WTC11 (cell line): ENCODE data around the gene PDCD1LG2. TPM values are rescaled to one million over a fixed set of nuclear protein-coding genes. Genes with fewer than 3 reads are reported as not detected.

Source experiments
- ATAC-seq: fragments of 200-7000 bp; cut with Tn5 transposase; 2 replicates; pipeline ENCODE4 v1.10.0; 2021; ENCODE audit warnings: mild to moderate bottlenecking, moderate library complexity
- CTCF ChIA-PET: fragments of 300-600 bp; sonication (Branson Sonifier 250); formaldehyde crosslinking; loops from one replicate; lab custom pipeline; 2021; ENCODE audit warnings: antibody characterized with exemption; lab: Charles Lee
- POLR2A ChIA-PET: fragments of 350-600 bp; sonication (Branson Sonifier 250); formaldehyde crosslinking; loops from one replicate; lab custom pipeline; 2021; ENCODE audit warnings: antibody characterized with exemption; lab: Charles Lee
- DNase-seq: peaks from one replicate; pipeline ENCODE4 v3.0.0; 2021; ENCODE audit warnings: low spot score
- H3K27ac Mint-ChIP-seq: 2 replicates; pipeline ENCODE4 v1.8.0; 2021; ENCODE audit warnings: mixed read lengths
- H3K27me3 Mint-ChIP-seq: 2 replicates; pipeline ENCODE4 v1.8.0; 2021; ENCODE audit warnings: low read depth, mild to moderate bottlenecking, moderate library complexity, mixed read lengths
- H3K36me3 Mint-ChIP-seq: 2 replicates; pipeline ENCODE4 v1.8.0; 2021; ENCODE audit warnings: mixed read lengths
- H3K4me1 Mint-ChIP-seq: 2 replicates; pipeline ENCODE4 v1.8.0; 2022; ENCODE audit warnings: mixed read lengths
- H3K4me3 Mint-ChIP-seq: 2 replicates; pipeline ENCODE4 v1.8.0; 2021; ENCODE audit warnings: mild to moderate bottlenecking, moderate library complexity, mixed read lengths
- H3K9me3 Mint-ChIP-seq: 2 replicates; pipeline ENCODE4 v1.8.0; 2021; ENCODE audit warnings: mixed read lengths
- ATF1 ChIP-seq: sonication (generic); formaldehyde crosslinking; IDR thresholded peaks from 2 replicates; pipeline ENCODE4 v1.8.1; 2023; ENCODE audit warnings: mild to moderate bottlenecking, moderate library complexity, missing genetic modification reagents
- CREB1 ChIP-seq: sonication (generic); formaldehyde crosslinking; IDR thresholded peaks from 2 replicates; pipeline ENCODE4 v1.8.0; 2023; ENCODE audit warnings: mild to moderate bottlenecking, missing genetic modification reagents
- ESRRA ChIP-seq: sonication (generic); formaldehyde crosslinking; IDR thresholded peaks from 2 replicates; pipeline ENCODE4 v1.8.1; 2022; ENCODE audit warnings: mild to moderate bottlenecking, missing genetic modification reagents, borderline replicate concordance
- FOXJ3 ChIP-seq: sonication (generic); formaldehyde crosslinking; IDR thresholded peaks from 2 replicates; pipeline ENCODE4 v1.9.0; 2021; ENCODE audit warnings: missing genetic modification reagents, mild to moderate bottlenecking, borderline replicate concordance
- MXD4 ChIP-seq: fragments of 250-450 bp; sonication (Bioruptor Pico); IDR thresholded peaks from 2 replicates; pipeline ENCODE4 v1.8.0; 2021; ENCODE audit warnings: mild to moderate bottlenecking, moderate library complexity, borderline replicate concordance
- MYBL2 ChIP-seq: sonication (generic); formaldehyde crosslinking; IDR thresholded peaks from 2 replicates; pipeline ENCODE4 v1.8.1; 2023; ENCODE audit warnings: mild to moderate bottlenecking, moderate library complexity, missing genetic modification reagents
- NFE2L1 ChIP-seq: sonication (generic); formaldehyde crosslinking; IDR thresholded peaks from 2 replicates; pipeline ENCODE4 v1.8.1; 2023; ENCODE audit warnings: missing genetic modification reagents
- SMAD3 ChIP-seq: sonication (generic); formaldehyde crosslinking; IDR thresholded peaks from 2 replicates; pipeline ENCODE4 v1.8.0; 2022; ENCODE audit warnings: missing genetic modification reagents, mild to moderate bottlenecking, borderline replicate concordance
- SOX15 ChIP-seq: fragments of 250-450 bp; sonication (Bioruptor Pico); IDR thresholded peaks from 2 replicates; pipeline ENCODE4 v1.9.0; 2021; ENCODE audit warnings: mild to moderate bottlenecking
- TCF7 ChIP-seq: sonication (generic); formaldehyde crosslinking; IDR thresholded peaks from 2 replicates; pipeline ENCODE4 v1.8.0; 2022; ENCODE audit warnings: mild to moderate bottlenecking, low read depth, missing genetic modification reagents, moderate library complexity
- TP53 ChIP-seq: sonication (generic); formaldehyde crosslinking; IDR thresholded peaks from 2 replicates; pipeline ENCODE4 v1.8.1; 2023; ENCODE audit warnings: mild to moderate bottlenecking, missing genetic modification reagents
- USF1 ChIP-seq: sonication (generic); formaldehyde crosslinking; IDR thresholded peaks from 2 replicates; pipeline ENCODE4 v1.8.0; 2022; ENCODE audit warnings: mild to moderate bottlenecking, missing genetic modification reagents
- ZNF396 ChIP-seq: fragments of 250-450 bp; sonication (Bioruptor Pico); IDR thresholded peaks from 2 replicates; pipeline ENCODE4 v1.8.0; 2021; ENCODE audit warnings: mild to moderate bottlenecking, moderate library complexity, borderline replicate concordance
- ZNF512 ChIP-seq: sonication (generic); formaldehyde crosslinking; IDR thresholded peaks from 2 replicates; pipeline ENCODE4 v1.8.1; 2022; ENCODE audit warnings: missing genetic modification reagents, borderline replicate concordance
- total RNA-seq: library from RNA; stranded (reverse); gene quantifications from 3 replicates; pipeline ENCODE4 v1.2.3, GENCODE V29; 2021
- TF ChIP-seq, protein P1 (sequence below): fragments of 250-450 bp; sonication (Bioruptor Pico); IDR thresholded peaks from 2 replicates; pipeline ENCODE4 v1.9.0; 2021; ENCODE audit warnings: mild to moderate bottlenecking
- TF ChIP-seq, protein P2 (sequence below): sonication (generic); formaldehyde crosslinking; IDR thresholded peaks from 2 replicates; pipeline ENCODE4 v1.8.1; 2022; ENCODE audit warnings: low read depth, missing genetic modification reagents, borderline replicate concordance
- TF ChIP-seq, protein P3 (sequence below): sonication (generic); formaldehyde crosslinking; conservative IDR thresholded peaks from 2 replicates; pipeline ENCODE4 v1.8.1; 2023; ENCODE audit warnings: mild to moderate bottlenecking, low read depth, missing genetic modification reagents, moderate library complexity
- TF ChIP-seq, protein P4 (sequence below): sonication (generic); formaldehyde crosslinking; IDR thresholded peaks from 2 replicates; pipeline ENCODE4 v1.8.0; 2022; ENCODE audit warnings: mild to moderate bottlenecking, missing genetic modification reagents

The PDCD1LG2 gene
- total RNA-seq, 1 experiment from 2014 or later: not detected

- TF ChIP-seq, protein P1, sequence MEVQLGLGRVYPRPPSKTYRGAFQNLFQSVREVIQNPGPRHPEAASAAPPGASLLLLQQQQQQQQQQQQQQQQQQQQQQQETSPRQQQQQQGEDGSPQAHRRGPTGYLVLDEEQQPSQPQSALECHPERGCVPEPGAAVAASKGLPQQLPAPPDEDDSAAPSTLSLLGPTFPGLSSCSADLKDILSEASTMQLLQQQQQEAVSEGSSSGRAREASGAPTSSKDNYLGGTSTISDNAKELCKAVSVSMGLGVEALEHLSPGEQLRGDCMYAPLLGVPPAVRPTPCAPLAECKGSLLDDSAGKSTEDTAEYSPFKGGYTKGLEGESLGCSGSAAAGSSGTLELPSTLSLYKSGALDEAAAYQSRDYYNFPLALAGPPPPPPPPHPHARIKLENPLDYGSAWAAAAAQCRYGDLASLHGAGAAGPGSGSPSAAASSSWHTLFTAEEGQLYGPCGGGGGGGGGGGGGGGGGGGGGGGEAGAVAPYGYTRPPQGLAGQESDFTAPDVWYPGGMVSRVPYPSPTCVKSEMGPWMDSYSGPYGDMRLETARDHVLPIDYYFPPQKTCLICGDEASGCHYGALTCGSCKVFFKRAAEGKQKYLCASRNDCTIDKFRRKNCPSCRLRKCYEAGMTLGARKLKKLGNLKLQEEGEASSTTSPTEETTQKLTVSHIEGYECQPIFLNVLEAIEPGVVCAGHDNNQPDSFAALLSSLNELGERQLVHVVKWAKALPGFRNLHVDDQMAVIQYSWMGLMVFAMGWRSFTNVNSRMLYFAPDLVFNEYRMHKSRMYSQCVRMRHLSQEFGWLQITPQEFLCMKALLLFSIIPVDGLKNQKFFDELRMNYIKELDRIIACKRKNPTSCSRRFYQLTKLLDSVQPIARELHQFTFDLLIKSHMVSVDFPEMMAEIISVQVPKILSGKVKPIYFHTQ (CRISPR knock-in tag): no peak
- TF ChIP-seq, protein P2, sequence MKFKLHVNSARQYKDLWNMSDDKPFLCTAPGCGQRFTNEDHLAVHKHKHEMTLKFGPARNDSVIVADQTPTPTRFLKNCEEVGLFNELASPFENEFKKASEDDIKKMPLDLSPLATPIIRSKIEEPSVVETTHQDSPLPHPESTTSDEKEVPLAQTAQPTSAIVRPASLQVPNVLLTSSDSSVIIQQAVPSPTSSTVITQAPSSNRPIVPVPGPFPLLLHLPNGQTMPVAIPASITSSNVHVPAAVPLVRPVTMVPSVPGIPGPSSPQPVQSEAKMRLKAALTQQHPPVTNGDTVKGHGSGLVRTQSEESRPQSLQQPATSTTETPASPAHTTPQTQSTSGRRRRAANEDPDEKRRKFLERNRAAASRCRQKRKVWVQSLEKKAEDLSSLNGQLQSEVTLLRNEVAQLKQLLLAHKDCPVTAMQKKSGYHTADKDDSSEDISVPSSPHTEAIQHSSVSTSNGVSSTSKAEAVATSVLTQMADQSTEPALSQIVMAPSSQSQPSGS (CRISPR knock-in tag): no peak
- TF ChIP-seq FOXJ3: no peak
- TF ChIP-seq NFE2L1: no peak
- no peak for TF ChIP-seq MYBL2 (CRISPR knock-in tag)
Measured at GRCh38 chr9:5592904-5593303, 82.6 kb downstream of the PDCD1LG2 start (continued).

DNA sequence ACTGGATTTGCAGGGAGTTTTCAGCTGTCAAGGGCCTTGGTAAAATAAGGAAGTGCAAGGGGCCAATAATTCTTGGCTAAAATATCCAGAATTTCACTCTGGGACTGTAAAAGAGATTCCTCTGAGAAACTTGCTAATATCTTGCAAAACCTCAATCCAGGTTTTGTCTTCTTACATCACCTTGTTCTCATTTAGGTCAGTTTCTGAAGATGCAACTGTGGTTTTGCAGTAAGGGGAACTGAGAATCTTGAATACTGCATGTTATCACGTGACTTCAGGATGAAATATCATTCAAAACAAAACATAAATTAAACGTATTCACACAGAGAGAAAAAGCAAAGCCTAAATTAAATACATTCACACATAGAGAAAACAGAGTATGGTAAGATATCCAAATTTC lies 83.6 kb downstream of the PDCD1LG2 start:
- peaks cover 15% of the 10 kb centered on the region for H3K27me3 Mint-ChIP-seq
- H3K4me1 Mint-ChIP-seq: peaks cover 7% of the 10 kb centered on the region
- no peak overlapping the region for H3K27ac Mint-ChIP-seq
- CTCF ChIA-PET: no interaction called here
- H3K36me3 Mint-ChIP-seq: no peaks in the 10 kb centered on the region
- no peak for ATAC-seq
- no peak overlapping the region for H3K4me3 Mint-ChIP-seq
- no peaks in the 10 kb centered on the region for H3K9me3 Mint-ChIP-seq
- no peak for DNase-seq
- TF ChIP-seq ATF1 (CRISPR knock-in tag): no peak
- TF ChIP-seq, protein P3, sequence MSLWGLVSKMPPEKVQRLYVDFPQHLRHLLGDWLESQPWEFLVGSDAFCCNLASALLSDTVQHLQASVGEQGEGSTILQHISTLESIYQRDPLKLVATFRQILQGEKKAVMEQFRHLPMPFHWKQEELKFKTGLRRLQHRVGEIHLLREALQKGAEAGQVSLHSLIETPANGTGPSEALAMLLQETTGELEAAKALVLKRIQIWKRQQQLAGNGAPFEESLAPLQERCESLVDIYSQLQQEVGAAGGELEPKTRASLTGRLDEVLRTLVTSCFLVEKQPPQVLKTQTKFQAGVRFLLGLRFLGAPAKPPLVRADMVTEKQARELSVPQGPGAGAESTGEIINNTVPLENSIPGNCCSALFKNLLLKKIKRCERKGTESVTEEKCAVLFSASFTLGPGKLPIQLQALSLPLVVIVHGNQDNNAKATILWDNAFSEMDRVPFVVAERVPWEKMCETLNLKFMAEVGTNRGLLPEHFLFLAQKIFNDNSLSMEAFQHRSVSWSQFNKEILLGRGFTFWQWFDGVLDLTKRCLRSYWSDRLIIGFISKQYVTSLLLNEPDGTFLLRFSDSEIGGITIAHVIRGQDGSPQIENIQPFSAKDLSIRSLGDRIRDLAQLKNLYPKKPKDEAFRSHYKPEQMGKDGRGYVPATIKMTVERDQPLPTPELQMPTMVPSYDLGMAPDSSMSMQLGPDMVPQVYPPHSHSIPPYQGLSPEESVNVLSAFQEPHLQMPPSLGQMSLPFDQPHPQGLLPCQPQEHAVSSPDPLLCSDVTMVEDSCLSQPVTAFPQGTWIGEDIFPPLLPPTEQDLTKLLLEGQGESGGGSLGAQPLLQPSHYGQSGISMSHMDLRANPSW (CRISPR knock-in tag): no peak
- TF ChIP-seq, protein P4, sequence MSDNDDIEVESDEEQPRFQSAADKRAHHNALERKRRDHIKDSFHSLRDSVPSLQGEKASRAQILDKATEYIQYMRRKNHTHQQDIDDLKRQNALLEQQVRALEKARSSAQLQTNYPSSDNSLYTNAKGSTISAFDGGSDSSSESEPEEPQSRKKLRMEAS: no peak
- no peak for TF ChIP-seq MXD4
- no peak for TF ChIP-seq ZNF396 (CRISPR knock-in tag)
- TF ChIP-seq FOXJ3: no peak
- TF ChIP-seq USF1 (CRISPR knock-in tag): no peak
- TF ChIP-seq ZNF512 (CRISPR knock-in tag): no peak
- POLR2A ChIA-PET: no interaction called here

GRCh38 chr9:5596173-5596572 lies 85.8 kb downstream of the PDCD1LG2 start:
- ChIA-PET POLR2A (no interaction called here), CTCF (interaction anchor here (1.1 to 1.2 kb wide), 2 partner anchors 154 to 159 kb away, joined by 3 read pairs; partner anchors contain the start of gene PLGRKT)
- Mint-ChIP-seq H3K27me3 (peaks cover 9% of the 10 kb centered on the region), H3K27ac (no peak overlapping the region), H3K36me3 (no peaks in the 10 kb centered on the region), H3K4me1 (no peaks in the 10 kb centered on the region), H3K4me3 (no peak overlapping the region), H3K9me3 (no peaks in the 10 kb centered on the region)
- no peak for ATAC-seq
- DNase-seq: no peak
- TF ChIP-seq SOX15 (CRISPR knock-in tag): no peak
- TF ChIP-seq ESRRA (CRISPR knock-in tag): no peak
- TF ChIP-seq TCF7 (CRISPR knock-in tag): no peak
- no peak for TF ChIP-seq TP53 (CRISPR knock-in tag)
- no peak for TF ChIP-seq ZNF512 (CRISPR knock-in tag)
- no peak for TF ChIP-seq CREB1
- no peak for TF ChIP-seq SMAD3 (CRISPR knock-in tag)
